Skeletal muscle tissue (tissue), 4 donors: Measurements from ENCODE around the gene PKM. TPM values are rescaled to one million over a fixed set of nuclear protein-coding genes. Genes with fewer than 3 reads are reported as not detected.

Experiments used
- H3K27ac ChIP-seq: one replicate; pipeline ENCODE4 v1.7.0; 2013; ENCODE audit warnings: mild to moderate bottlenecking, low read depth, low read length, inconsistent platforms
- H3K27me3 ChIP-seq, 3 donors: one replicate each; pipeline ENCODE4 v1.7.0; 2013; ENCODE audit warnings: low read length in 3 of 3; ENCODE audit not compliant: control insufficient read depth in 3 of 3, insufficient read depth in 3 of 3
- H3K36me3 ChIP-seq, 3 donors: one replicate each; pipeline ENCODE4 v1.7.0; 2013; ENCODE audit warnings: low read length in 3 of 3; ENCODE audit not compliant: control insufficient read depth in 3 of 3, insufficient read depth in 3 of 3
- H3K4me1 ChIP-seq, 3 donors: one replicate each; pipeline ENCODE4 v1.7.0; 2013; ENCODE audit warnings: low read length in 3 of 3, mild to moderate bottlenecking in 3 of 3; ENCODE audit not compliant: control insufficient read depth in 3 of 3, insufficient read depth in 3 of 3
- H3K4me3 ChIP-seq, 3 donors: one replicate each; pipeline ENCODE4 v1.7.0; 2013; ENCODE audit warnings: low read length in 3 of 3
- H3K9ac ChIP-seq, 3 donors: one replicate each; pipeline ENCODE4 v1.7.0; 2013; ENCODE audit warnings: low read length in 3 of 3, mild to moderate bottlenecking in 3 of 3, moderate library complexity in 2 of 3, low read depth in 1 of 3
- H3K9me3 ChIP-seq, 3 donors: one replicate each; pipeline ENCODE4 v1.7.0; 2013; ENCODE audit warnings: low read length in 3 of 3; ENCODE audit not compliant: control insufficient read depth in 3 of 3
- total RNA-seq: library from RNA; depleted of rRNA; stranded (reverse); fragments of >200 nt; gene quantifications from one replicate; pipeline ENCODE4 v1.2.3, GENCODE V29; 2014
- donor health status: Osteomylitis.

The PKM gene
- total RNA-seq, 1 donor from 2014 or later, result 769 TPM

- H3K27me3 ChIP-seq, result peaks cover 0 to 4% (median 3%) of the 10 kb centered on the region in 3 donors
- H3K4me1 ChIP-seq, result peaks cover 36 to 56% (median 38%) of the 10 kb centered on the region in 3 donors
- H3K27ac ChIP-seq, result no peak within 1 kb of the TSS
- H3K36me3 ChIP-seq, result peaks cover 26 to 38% (median 31%) of the 10 kb centered on the region in 3 donors
- peak within 1 kb of the TSS in 2 of 3 donors; percentile 23 to 25 for H3K9ac ChIP-seq
- H3K9me3 ChIP-seq, result no peaks in the 10 kb centered on the region
- H3K4me3 ChIP-seq, result peak within 1 kb of the TSS; percentile 43 to 46 (median 45)
These were observed 33.3 kb downstream of the PKM start, which contains the start of gene GRAMD2A for GRCh38 chr15:72197460-72198355. Gene GRAMD2A, minus strand, starts transcription at chr15:72197787.

GRCh38 chr15:72197041-72197459, 33.9 kb downstream of the PKM start:
- H3K9ac ChIP-seq, result peak overlapping the region in 1 of 3 donors; percentile 23

GRCh38 chr15:72196409-72197040, 34.5 kb downstream of the PKM start:
- peaks cover 0 to 4% (median 3%) of the 10 kb centered on the region in 3 donors for H3K27me3 ChIP-seq
- no peaks in the 10 kb centered on the region for H3K9me3 ChIP-seq
- peaks cover 24 to 44% (median 26%) of the 10 kb centered on the region in 3 donors for H3K4me1 ChIP-seq
- no peak overlapping the region for H3K27ac ChIP-seq
- H3K9ac ChIP-seq, result no peak overlapping the region
- peaks cover 14 to 28% (median 23%) of the 10 kb centered on the region in 3 donors for H3K36me3 ChIP-seq
- H3K4me3 ChIP-seq, result no peak overlapping the region

More at GRCh38 chr15:72197041-72197459, 33.9 kb downstream of the PKM start:
- no peaks in the 10 kb centered on the region for H3K9me3 ChIP-seq
- no peak overlapping the region for H3K27ac ChIP-seq
- peaks cover 0 to 4% (median 3%) of the 10 kb centered on the region in 3 donors for H3K27me3 ChIP-seq
- peaks cover 29 to 49% (median 31%) of the 10 kb centered on the region in 3 donors for H3K4me1 ChIP-seq
- peak overlapping the region; percentile 43 to 46 (median 45) for H3K4me3 ChIP-seq
- peaks cover 19 to 31% (median 25%) of the 10 kb centered on the region in 3 donors for H3K36me3 ChIP-seq

GRCh38 chr15:72195101-72195511, 35.9 kb downstream of the PKM start:
- peaks cover 10 to 30% (median 13%) of the 10 kb centered on the region in 3 donors for H3K4me1 ChIP-seq

GRCh38 chr15:72193836-72194396, 37.1 kb downstream of the PKM start:
- Histone ChIP-seq H3K9ac (no peak overlapping the region), H3K36me3 (peaks cover 5 to 7% (median 5%) of the 10 kb centered on the region in 3 donors), H3K27me3 (peaks cover 0 to 4% (median 3%) of the 10 kb centered on the region in 3 donors), H3K4me1 (peaks cover 6 to 19% (median 7%) of the 10 kb centered on the region in 3 donors), H3K4me3 (no peak overlapping the region), H3K27ac (no peak overlapping the region), H3K9me3 (no peaks in the 10 kb centered on the region)

More at GRCh38 chr15:72195101-72195511, 35.9 kb downstream of the PKM start:
- Histone ChIP-seq H3K27me3 (peaks cover 0 to 4% (median 3%) of the 10 kb centered on the region in 3 donors), H3K27ac (no peak overlapping the region), H3K9me3 (no peaks in the 10 kb centered on the region), H3K36me3 (peaks cover 10 to 17% (median 14%) of the 10 kb centered on the region in 3 donors), H3K9ac (no peak overlapping the region), H3K4me3 (no peak overlapping the region)

GRCh38 chr15:72192416-72192815, 38.6 kb downstream of the PKM start:
- no peak overlapping the region for H3K27ac ChIP-seq
- H3K4me1 ChIP-seq, result peaks cover 0 to 7% (median 0%) of the 10 kb centered on the region in 3 donors
- no peak overlapping the region for H3K4me3 ChIP-seq
- no peaks in the 10 kb centered on the region for H3K36me3 ChIP-seq
- H3K9me3 ChIP-seq, result no peaks in the 10 kb centered on the region
- H3K9ac ChIP-seq, result no peak overlapping the region
- peaks cover 0 to 4% (median 3%) of the 10 kb centered on the region in 3 donors for H3K27me3 ChIP-seq

- no peak overlapping the region for H3K9ac ChIP-seq
- H3K36me3 ChIP-seq, result no peaks in the 10 kb centered on the region
- H3K4me3 ChIP-seq, result no peak overlapping the region
- H3K27me3 ChIP-seq, result peaks cover 0 to 2% (median 0%) of the 10 kb centered on the region in 3 donors
- H3K27ac ChIP-seq, result no peak overlapping the region
- H3K4me1 ChIP-seq, result peaks cover 0 to 4% (median 4%) of the 10 kb centered on the region in 3 donors
- no peaks in the 10 kb centered on the region for H3K9me3 ChIP-seq
These were observed 41.6 kb downstream of the PKM start for GRCh38 chr15:72189250-72189902.

- no peaks in the 10 kb centered on the region for H3K36me3 ChIP-seq
- peaks cover 13 to 25% (median 18%) of the 10 kb centered on the region in 3 donors for H3K4me1 ChIP-seq
- H3K9ac ChIP-seq, result peak overlapping the region; percentile 27 to 72 (median 54)
- peaks cover 0 to 5% (median 4%) of the 10 kb centered on the region in 3 donors for H3K27me3 ChIP-seq
- peak overlapping the region; percentile 30 to 68 (median 65) for H3K4me3 ChIP-seq
- no peak overlapping the region for H3K27ac ChIP-seq
- H3K9me3 ChIP-seq, result no peaks in the 10 kb centered on the region
These were observed 46.7 kb downstream of the PKM start for GRCh38 chr15:72184165-72184811.

- Histone ChIP-seq H3K9me3 (no peaks in the 10 kb centered on the region), H3K36me3 (no peaks in the 10 kb centered on the region), H3K27ac (no peak overlapping the region), H3K4me3 (peak overlapping the region; percentile 17 to 68 (median 65)), H3K27me3 (peaks cover 0 to 5% (median 4%) of the 10 kb centered on the region in 3 donors), H3K9ac (peak overlapping the region; percentile 27 to 72 (median 54)), H3K4me1 (peaks cover 13 to 25% (median 18%) of the 10 kb centered on the region in 3 donors)
These were observed 47.2 kb downstream of the PKM start for GRCh38 chr15:72183781-72184164.
